22Rv1 (cell line): ENCODE data around the gene EIF3D.

ENCODE experiments used
- ZFX ChIP-seq: fragments of 450-650 bp; IDR thresholded peaks from 2 replicates; pipeline ENCODE4 v1.6.1; 2017; ENCODE audit warnings: antibody characterized with exemption, borderline replicate concordance
- TF ChIP-seq, protein P1 (sequence below): fragments of 450-650 bp; IDR thresholded peaks from 2 replicates; pipeline ENCODE4 v1.5.1; 2017; ENCODE audit warnings: mild to moderate bottlenecking

DNA sequence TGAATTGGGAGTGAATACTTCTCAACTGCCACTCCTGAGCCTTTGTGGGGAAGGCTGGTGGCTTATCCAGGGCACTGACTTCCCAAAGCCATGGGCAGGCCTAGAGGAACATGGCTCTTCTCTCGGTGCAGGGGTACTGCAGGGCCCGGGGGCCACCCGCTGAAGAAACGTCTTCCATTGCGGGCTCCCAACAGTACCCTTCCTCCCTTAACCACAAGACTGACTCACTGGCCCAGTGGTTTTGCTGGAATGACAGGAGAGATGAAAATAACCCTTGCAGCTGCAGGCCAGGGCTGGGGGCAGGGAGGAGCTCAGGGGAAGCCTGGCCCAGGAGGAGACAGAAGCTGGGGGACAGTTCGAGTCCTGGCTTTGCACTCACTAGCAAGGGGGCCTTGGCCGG is 61.0 kb downstream of the EIF3D start:
- TF ChIP-seq, protein P1, sequence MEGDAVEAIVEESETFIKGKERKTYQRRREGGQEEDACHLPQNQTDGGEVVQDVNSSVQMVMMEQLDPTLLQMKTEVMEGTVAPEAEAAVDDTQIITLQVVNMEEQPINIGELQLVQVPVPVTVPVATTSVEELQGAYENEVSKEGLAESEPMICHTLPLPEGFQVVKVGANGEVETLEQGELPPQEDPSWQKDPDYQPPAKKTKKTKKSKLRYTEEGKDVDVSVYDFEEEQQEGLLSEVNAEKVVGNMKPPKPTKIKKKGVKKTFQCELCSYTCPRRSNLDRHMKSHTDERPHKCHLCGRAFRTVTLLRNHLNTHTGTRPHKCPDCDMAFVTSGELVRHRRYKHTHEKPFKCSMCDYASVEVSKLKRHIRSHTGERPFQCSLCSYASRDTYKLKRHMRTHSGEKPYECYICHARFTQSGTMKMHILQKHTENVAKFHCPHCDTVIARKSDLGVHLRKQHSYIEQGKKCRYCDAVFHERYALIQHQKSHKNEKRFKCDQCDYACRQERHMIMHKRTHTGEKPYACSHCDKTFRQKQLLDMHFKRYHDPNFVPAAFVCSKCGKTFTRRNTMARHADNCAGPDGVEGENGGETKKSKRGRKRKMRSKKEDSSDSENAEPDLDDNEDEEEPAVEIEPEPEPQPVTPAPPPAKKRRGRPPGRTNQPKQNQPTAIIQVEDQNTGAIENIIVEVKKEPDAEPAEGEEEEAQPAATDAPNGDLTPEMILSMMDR: no peak
- no peak for TF ChIP-seq ZFX
